Loucy (cell line): ENCODE measurements around the gene CD4.
A peak's percentile ranks its signal among the peaks of the same experiment; 100 is the strongest.

Source experiments
- H2AFZ ChIP-seq: fragments of 200-600 bp; sonication (generic); 2 replicates; pipeline ENCODE4 v1.6.0; 2016; ENCODE audit warnings: antibody characterized with exemption, mild to moderate bottlenecking, low read length, moderate library complexity
- H3F3A ChIP-seq: fragments of 200-600 bp; 2 replicates; pipeline ENCODE4 v1.6.0; 2016; ENCODE audit warnings: antibody characterized with exemption, low read depth, mild to moderate bottlenecking
- H3K27me3 ChIP-seq: fragments of 200-600 bp; sonication (generic); 2 replicates; pipeline ENCODE4 v1.6.1; 2014; ENCODE audit warnings: low read length, mild to moderate bottlenecking; ENCODE audit not compliant: insufficient read depth, poor library complexity, severe bottlenecking
- H3K36me3 ChIP-seq: fragments of 200-600 bp; sonication (generic); 2 replicates; pipeline ENCODE4 v1.6.1; 2016; ENCODE audit warnings: low read length; ENCODE audit not compliant: insufficient read depth
- H3K4me1 ChIP-seq: fragments of 200-600 bp; sonication (generic); 2 replicates; pipeline ENCODE4 v1.5.1; 2014; ENCODE audit warnings: low read length, mild to moderate bottlenecking; ENCODE audit not compliant: insufficient read depth, poor library complexity, severe bottlenecking
- H3K4me2 ChIP-seq: fragments of 200-600 bp; sonication (generic); 2 replicates; pipeline ENCODE4 v1.6.0; 2014; ENCODE audit warnings: antibody characterized with exemption, low read length, low read depth, mild to moderate bottlenecking; ENCODE audit not compliant: poor library complexity, severe bottlenecking
- H3K4me3 ChIP-seq: fragments of 200-600 bp; sonication (generic); 2 replicates; pipeline ENCODE4 v1.5.1; 2014; ENCODE audit warnings: low read length, mild to moderate bottlenecking, mixed read lengths; ENCODE audit not compliant: poor library complexity, severe bottlenecking
- H3K79me2 ChIP-seq: fragments of 200-600 bp; sonication (generic); 2 replicates; pipeline ENCODE4 v1.6.1; 2014; ENCODE audit warnings: low read length; ENCODE audit not compliant: insufficient read depth
- H3K9ac ChIP-seq: fragments of 200-600 bp; sonication (generic); 2 replicates; pipeline ENCODE4 v1.6.0; 2014; ENCODE audit warnings: mild to moderate bottlenecking, low read depth, low read length, moderate library complexity; ENCODE audit not compliant: poor library complexity, severe bottlenecking
- H3K9me2 ChIP-seq: fragments of 200-600 bp; sonication (generic); replicated peaks from 2 replicates; pipeline ENCODE4 v1.6.1; 2016; ENCODE audit warnings: low read depth, low read length, mixed read lengths
- H3K9me3 ChIP-seq: fragments of 200-600 bp; sonication (generic); 2 replicates; pipeline ENCODE4 v1.6.1; 2014; ENCODE audit warnings: mild to moderate bottlenecking, antibody characterized with exemption, low read length, low read depth; ENCODE audit not compliant: insufficient read depth
- H4K20me1 ChIP-seq: fragments of 200-600 bp; sonication (generic); 2 replicates; pipeline ENCODE4 v1.6.0; 2014; ENCODE audit warnings: antibody characterized with exemption, low read length, mild to moderate bottlenecking; ENCODE audit not compliant: insufficient read depth, poor library complexity, severe bottlenecking
- CTCF ChIP-seq: fragments of 200-600 bp; sonication (generic); conservative IDR thresholded peaks from 2 replicates; pipeline ENCODE4 v1.5.1; 2014; ENCODE audit warnings: mild to moderate bottlenecking, antibody characterized with exemption, low read length
- EZH2phosphoT487 ChIP-seq: fragments of 200-600 bp; IDR thresholded peaks from 2 replicates; pipeline ENCODE4 v1.6.1; 2018; ENCODE audit warnings: antibody characterized with exemption, mild to moderate bottlenecking, moderate library complexity, borderline replicate concordance

CD4 gene

GRCh38 chr12:6770094-6770493 is 19.2 kb upstream of the CD4 start:
- Histone ChIP-seq H3K9me2 (no peaks in the 10 kb centered on the region), H3K4me1 (peaks cover 33% of the 10 kb centered on the region), H3K9ac (no peak overlapping the region), H3K9me3 (no peaks in the 10 kb centered on the region), H3K79me2 (peaks cover 42% of the 10 kb centered on the region), H3K36me3 (peaks cover 3% of the 10 kb centered on the region; the same call in 1 of the 2 replicates), H4K20me1 (peaks cover 19% of the 10 kb centered on the region), H3K4me2 (no peak overlapping the region), H3F3A (0 out of 2 replicates have a peak, but pooled peaks cover 4% of the 10 kb centered on the region), H3K4me3 (no peak overlapping the region), H2AFZ (no peak overlapping the region), H3K27me3 (no peaks in the 10 kb centered on the region)
- no peak for TF ChIP-seq EZH2phosphoT487
- TF ChIP-seq CTCF, result no peak

- Histone ChIP-seq H4K20me1 (peaks cover 19% of the 10 kb centered on the region), H3K4me1 (peaks cover 28% of the 10 kb centered on the region), H3K4me3 (no peak overlapping the region), H3K36me3 (peaks cover 3% of the 10 kb centered on the region; the same call in 1 of the 2 replicates), H3K9me2 (no peaks in the 10 kb centered on the region), H3K79me2 (peaks cover 37% of the 10 kb centered on the region), H3K9ac (peak overlapping the region; percentile 2), H2AFZ (no peak overlapping the region), H3F3A (no peaks in the 10 kb centered on the region), H3K9me3 (no peaks in the 10 kb centered on the region), H3K27me3 (no peaks in the 10 kb centered on the region), H3K4me2 (no peak overlapping the region)
- TF ChIP-seq CTCF, result no peak
Measured at GRCh38 chr12:6770600-6770999, 18.7 kb upstream of the CD4 start.

GRCh38 chr12:6771091-6771495 is 18.2 kb upstream of the CD4 start:
- Histone ChIP-seq H3K4me3 (no peak overlapping the region), H3K36me3 (peaks cover 3% of the 10 kb centered on the region; the same call in 1 of the 2 replicates), H3K27me3 (no peaks in the 10 kb centered on the region), H4K20me1 (peaks cover 19% of the 10 kb centered on the region), H3F3A (no peaks in the 10 kb centered on the region), H3K9me2 (no peaks in the 10 kb centered on the region), H3K9ac (peak overlapping the region; percentile 2), H3K79me2 (peaks cover 32% of the 10 kb centered on the region), H2AFZ (no peak overlapping the region), H3K4me2 (no peak overlapping the region), H3K9me3 (no peaks in the 10 kb centered on the region), H3K4me1 (peaks cover 25% of the 10 kb centered on the region)
- TF ChIP-seq CTCF (no peak), EZH2phosphoT487 (no peak)
